Liver (tissue), 9 donors: ENCODE measurements around the gene SCUBE1. TPM values are rescaled to one million over a fixed set of nuclear protein-coding genes. Genes with fewer than 3 reads are reported as not detected.

Experiments used
- DNase-seq: peaks from one replicate; pipeline ENCODE4 v3.0.0-alpha.2; 2017; ENCODE audit warnings: low spot score
- H3K27ac ChIP-seq, 2 donors: one replicate each; pipeline ENCODE4 v1.7.0; 2013; ENCODE audit warnings: inconsistent platforms in 2 of 2, low read length in 2 of 2, control low read depth in 1 of 2, low read depth in 1 of 2, mild to moderate bottlenecking in 1 of 2
- H3K27me3 ChIP-seq, 4 donors: one replicate each; pipeline versions ENCODE4 v1.6.1 to v1.7.0; 2013; ENCODE audit warnings: low read length in 3 of 4, inconsistent platforms in 1 of 4, mild to moderate bottlenecking in 1 of 4, moderate library complexity in 1 of 4; ENCODE audit not compliant: control insufficient read depth in 4 of 4, insufficient read depth in 4 of 4
- H3K36me3 ChIP-seq, 4 donors: one replicate each; pipeline versions ENCODE4 v1.6.1 to v1.7.0; 2013; ENCODE audit warnings: low read length in 3 of 4, mild to moderate bottlenecking in 3 of 4, low read depth in 1 of 4, moderate library complexity in 1 of 4; ENCODE audit not compliant: control insufficient read depth in 4 of 4, insufficient read depth in 3 of 4
- H3K4me1 ChIP-seq, 4 donors: one replicate each; pipeline versions ENCODE4 v1.6.1 to v1.7.0; 2013; ENCODE audit warnings: low read length in 3 of 4, mild to moderate bottlenecking in 3 of 4, moderate library complexity in 1 of 4; ENCODE audit not compliant: control insufficient read depth in 4 of 4, insufficient read depth in 4 of 4
- H3K4me3 ChIP-seq, 3 donors: one replicate each; pipeline versions ENCODE4 v1.6.1 to v1.7.0; 2013; ENCODE audit warnings: low read length in 3 of 3, control low read depth in 1 of 3, low read depth in 1 of 3, mild to moderate bottlenecking in 1 of 3
- H3K9ac ChIP-seq, 2 donors: one replicate each; pipeline ENCODE4 v1.7.0; 2013; ENCODE audit warnings: low read length in 2 of 2, mild to moderate bottlenecking in 2 of 2, moderate library complexity in 2 of 2, control low read depth in 1 of 2, low read depth in 1 of 2
- H3K9me3 ChIP-seq, 4 donors: one replicate each; pipeline versions ENCODE4 v1.6.1 to v1.7.0; 2013; ENCODE audit warnings: low read length in 3 of 4; ENCODE audit not compliant: control insufficient read depth in 4 of 4
- ATF3 ChIP-seq: IDR thresholded peaks from 2 replicates; pipeline ENCODE4 v1.6.1; 2016; ENCODE audit warnings: antibody characterized with exemption
- EGR1 ChIP-seq, 2 donors: IDR thresholded peaks; 2 replicates each; pipeline ENCODE4 v1.6.1; 2016 to 2018; ENCODE audit warnings: antibody characterized with exemption in 2 of 2, low read depth in 2 of 2
- FOXA1 ChIP-seq: IDR thresholded peaks from 2 replicates; pipeline ENCODE4 v1.6.1; 2016; ENCODE audit warnings: antibody characterized with exemption
- FOXA2 ChIP-seq: IDR thresholded peaks from 2 replicates; pipeline ENCODE4 v1.6.1; 2016; ENCODE audit warnings: antibody characterized with exemption
- GABPA ChIP-seq, 2 donors: IDR thresholded peaks in 1 of 2; conservative IDR thresholded peaks in 1 of 2; 2 replicates each; pipeline ENCODE4 v1.6.1; 2016; ENCODE audit warnings: antibody characterized with exemption in 2 of 2, mild to moderate bottlenecking in 1 of 2, moderate library complexity in 1 of 2
- HNF4A ChIP-seq, 2 donors: conservative IDR thresholded peaks; 2 replicates each; pipeline ENCODE4 v1.6.1; 2016; ENCODE audit warnings: antibody characterized with exemption in 2 of 2, mild to moderate bottlenecking in 2 of 2
- HNF4G ChIP-seq: IDR thresholded peaks from 2 replicates; pipeline ENCODE4 v1.6.1; 2016; ENCODE audit warnings: antibody characterized with exemption
- JUND ChIP-seq, 2 donors: IDR thresholded peaks; 2 replicates each; pipeline ENCODE4 v1.6.1; 2016; ENCODE audit warnings: antibody characterized with exemption in 2 of 2
- MAX ChIP-seq: IDR thresholded peaks from 2 replicates; pipeline ENCODE4 v1.6.1; 2016; ENCODE audit warnings: antibody characterized with exemption
- NR2F2 ChIP-seq: IDR thresholded peaks from 2 replicates; pipeline ENCODE4 v1.6.1; 2016; ENCODE audit warnings: antibody characterized with exemption
- RAD21 ChIP-seq, 2 donors: IDR thresholded peaks; 2 replicates each; pipeline ENCODE4 v1.6.1; 2016; ENCODE audit warnings: antibody characterized with exemption in 2 of 2, mild to moderate bottlenecking in 2 of 2
- REST ChIP-seq: IDR thresholded peaks from 2 replicates; pipeline ENCODE4 v1.6.1; 2016; ENCODE audit warnings: antibody characterized with exemption, mild to moderate bottlenecking
- RXRA ChIP-seq, 2 donors: IDR thresholded peaks; 2 replicates each; pipeline ENCODE4 v1.6.1; 2017 to 2018; ENCODE audit warnings: antibody characterized with exemption in 2 of 2, mild to moderate bottlenecking in 1 of 2
- SP1 ChIP-seq: IDR thresholded peaks from 2 replicates; pipeline ENCODE4 v1.6.1; 2018; ENCODE audit warnings: antibody characterized with exemption, mild to moderate bottlenecking
- TAF1 ChIP-seq: conservative IDR thresholded peaks from 2 replicates; pipeline ENCODE4 v1.6.1; 2016; ENCODE audit warnings: antibody characterized with exemption, mild to moderate bottlenecking
- YY1 ChIP-seq: IDR thresholded peaks from 2 replicates; pipeline ENCODE4 v1.6.1; 2016; ENCODE audit warnings: antibody characterized with exemption, mild to moderate bottlenecking
- ZBTB33 ChIP-seq: IDR thresholded peaks from 2 replicates; pipeline ENCODE4 v1.6.1; 2016; ENCODE audit warnings: antibody characterized with exemption
- WGBS: extraction: QIAGEN DNeasy Blood & Tissue Kit; methylation state at CpG from one replicate; pipeline ENCODE4 v1.1.7; 2013; 5-methylcytosine and 5-hydroxymethylcytosine counted together
- polyA plus RNA-seq, 2 donors: library from polyadenylated mRNA; stranded (reverse) in 1 of 2; unstranded in 1 of 2; fragments of 200-250 nt in 1 of 2; fragments of >200 nt in 1 of 2; fragmentation: Nextera tagmentation in 1 of 2; extraction: Ambion mirVana in 1 of 2; gene quantifications; one replicate each; pipeline versions ENCODE4 v1.2.1 to v1.2.3, GENCODE V29; 2013 to 2015
- total RNA-seq, 2 donors: library from RNA; depleted of rRNA; stranded (reverse); fragments of >200 nt; gene quantifications; one replicate each; pipeline ENCODE4 v1.2.3, GENCODE V29; 2014
- donor health status: healthy.
- donor health status: healthy.
- donor health status: healthy.
- donor health status: healthy.
- donor health status: healthy.

The SCUBE1 gene
- total and polyA plus RNA-seq, 4 donors = 0.07 to 0.46 (median 0.08) TPM; not detected in 1

GRCh38 chr22:43333978-43334377 lies 9.2 kb downstream of the SCUBE1 start:
- Histone ChIP-seq H3K9ac (no peak overlapping the region), H3K4me3 (no peak overlapping the region), H3K27ac (no peak overlapping the region), H3K9me3 (no peaks in the 10 kb centered on the region), H3K4me1 (no peaks in the 10 kb centered on the region), H3K36me3 (no peaks in the 10 kb centered on the region), H3K27me3 (no peaks in the 10 kb centered on the region)
- no peak for DNase-seq
- TF ChIP-seq FOXA1 (no peak), YY1 (no peak), ATF3 (no peak), JUND (IDR thresholded peaks at IDR 0.05) (no peak), NR2F2 (no peak), RXRA (IDR thresholded peaks at IDR 0.05) (no peak), REST (no peak), GABPA (IDR thresholded peaks at IDR 0.05 in 1 of 2, conservative IDR thresholded peaks at IDR 0.05 in 1 of 2) (no peak), RAD21 (IDR thresholded peaks at IDR 0.05) (no peak), SP1 (no peak), HNF4G (no peak), HNF4A (conservative IDR thresholded peaks at IDR 0.05) (no peak), FOXA2 (no peak), TAF1 (no peak), ZBTB33 (no peak)
- 80% methylated on average over 2 of the region's 2 CpGs for WGBS

- no peak for TF ChIP-seq JUND (IDR thresholded peaks at IDR 0.05)
- no peak for TF ChIP-seq SP1
- no peak for TF ChIP-seq GABPA (IDR thresholded peaks at IDR 0.05 in 1 of 2, conservative IDR thresholded peaks at IDR 0.05 in 1 of 2)
- TF ChIP-seq REST = no peak
- no peak for TF ChIP-seq EGR1 (IDR thresholded peaks at IDR 0.05; ENCODE audit: low read depth in 2 of 2)
- no peak for TF ChIP-seq FOXA2
- TF ChIP-seq MAX = no peak
- no peak for TF ChIP-seq ZBTB33
- no peak for TF ChIP-seq HNF4G
- TF ChIP-seq ATF3 = no peak
- no peak for TF ChIP-seq YY1
- TF ChIP-seq FOXA1 = no peak
- no peak for TF ChIP-seq RAD21 (IDR thresholded peaks at IDR 0.05)
- no peak for TF ChIP-seq RXRA (IDR thresholded peaks at IDR 0.05)
- TF ChIP-seq HNF4A (conservative IDR thresholded peaks at IDR 0.05) = no peak
- TF ChIP-seq TAF1 = no peak
- DNase-seq = no peak
- 87% methylated on average over 5 of the region's 5 CpGs for WGBS
These were observed 10.0 kb downstream of the SCUBE1 start for GRCh38 chr22:43333156-43333555.

More at GRCh38 chr22:43333156-43333555, 10.0 kb downstream of the SCUBE1 start:
- no peaks in the 10 kb centered on the region for H3K4me1 ChIP-seq
- H3K9ac ChIP-seq = no peak overlapping the region
- H3K27ac ChIP-seq = no peak overlapping the region
- no peaks in the 10 kb centered on the region for H3K9me3 ChIP-seq
- H3K36me3 ChIP-seq = no peaks in the 10 kb centered on the region
- no peaks in the 10 kb centered on the region for H3K27me3 ChIP-seq
- no peak overlapping the region for H3K4me3 ChIP-seq
